ENCODE measurements around the gene ADGRG3. TPM values are rescaled to one million over a fixed set of nuclear protein-coding genes. Genes with fewer than 3 reads are reported as not detected.
"Not testable (repeated sequence)": the region's sequence is repeated elsewhere in the genome, so short reads cannot be mapped to it uniquely, and the experiment has no call there.

ADGRG3 gene
- total RNA-seq, 1 experiment from 2014 or later: not detected

DNA sequence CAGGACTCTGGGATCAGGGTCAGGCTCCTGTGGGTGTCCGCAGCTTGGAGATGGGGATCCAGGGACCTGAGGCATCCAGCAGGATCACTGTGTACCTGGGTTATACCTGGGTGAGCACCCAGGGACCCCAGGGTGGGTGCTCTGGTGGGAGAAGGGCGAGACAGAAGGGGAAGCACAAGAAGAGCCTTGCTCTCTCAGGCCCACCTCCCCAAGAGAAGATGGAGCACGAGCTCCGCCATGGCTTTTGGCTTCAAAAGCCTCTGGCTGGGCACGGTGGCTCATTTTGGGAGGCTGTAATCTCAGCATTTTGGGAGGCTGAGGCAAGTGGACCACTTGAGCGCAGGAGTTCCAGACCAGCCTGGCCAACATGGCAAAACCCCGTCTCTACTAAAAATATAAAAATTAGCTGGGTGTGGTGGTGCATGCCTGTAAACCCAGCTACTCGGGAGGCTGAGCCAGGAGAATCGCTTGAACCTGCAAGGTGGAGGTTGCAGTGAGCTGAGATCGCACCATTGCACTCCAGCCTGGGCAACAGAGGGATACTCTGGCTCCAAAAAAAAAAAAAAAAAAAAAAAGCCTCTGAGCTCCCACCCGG, 35.4 kb downstream of the ADGRG3 start:
- H3K27ac ChIP-seq: no peak overlapping the region
- no peaks in the 10 kb centered on the region for H3K9me3 ChIP-seq (replicated peaks)
- H3K27me3 ChIP-seq (replicated peaks): no peaks in the 10 kb centered on the region
- H3K4me1 ChIP-seq (replicated peaks): no peaks in the 10 kb centered on the region
- no peak overlapping the region for H3K4me3 ChIP-seq
- no peak for DNase-seq (ENCODE audit: low read depth in 1 of 2, low spot score in 2 of 2)
- no peaks in the 10 kb centered on the region for H3K36me3 ChIP-seq

DNA sequence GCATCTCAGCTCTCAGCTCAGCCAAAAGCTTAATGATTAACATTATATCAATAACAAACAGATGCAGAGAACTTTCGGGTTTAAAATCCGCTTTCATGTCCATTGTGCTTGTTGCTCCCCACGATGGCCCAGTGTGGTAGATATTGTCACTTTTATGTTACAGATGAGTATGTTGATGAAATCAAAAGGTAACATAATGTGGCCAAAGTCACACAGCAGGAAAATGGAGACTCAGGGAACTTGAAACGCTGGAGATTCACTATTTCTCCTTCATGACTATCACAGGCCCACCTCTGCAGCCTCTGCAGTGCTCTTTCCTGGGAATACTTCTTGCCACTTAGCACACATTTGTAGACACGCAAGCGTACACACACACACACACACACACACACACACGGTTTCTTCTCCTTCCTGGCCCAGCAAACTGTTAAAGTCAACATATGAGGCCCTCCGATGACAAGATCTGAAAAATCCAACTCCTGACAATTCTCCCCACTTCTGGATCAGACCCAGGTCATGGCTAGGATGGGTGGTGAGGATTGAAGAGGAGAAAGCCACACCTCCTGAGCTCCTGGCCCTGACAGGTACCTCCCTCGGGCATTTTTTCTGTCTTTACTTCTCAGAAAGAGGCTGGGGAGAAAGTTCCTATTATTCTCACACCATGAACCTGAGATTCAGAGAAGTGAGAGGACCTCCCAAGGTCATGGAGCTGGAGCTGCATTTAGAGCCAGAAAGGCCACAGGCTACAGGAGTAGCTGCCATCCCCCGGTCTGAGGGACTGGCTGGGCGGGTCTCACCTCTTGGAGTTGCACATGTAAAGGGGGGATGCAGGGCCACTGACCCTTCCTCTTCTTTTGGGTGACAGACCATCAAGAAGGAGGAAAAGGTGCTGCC, 36.2 kb downstream of the ADGRG3 start:
- H3K4me1 ChIP-seq (replicated peaks): no peaks in the 10 kb centered on the region
- H3K27ac ChIP-seq: no peak overlapping the region
- H3K36me3 ChIP-seq: no peaks in the 10 kb centered on the region
- no peak for DNase-seq (ENCODE audit: low read depth in 1 of 2, low spot score in 2 of 2)
- no peaks in the 10 kb centered on the region for H3K27me3 ChIP-seq (replicated peaks)
- no peaks in the 10 kb centered on the region for H3K9me3 ChIP-seq (replicated peaks)
- H3K4me3 ChIP-seq: no peak overlapping the region

DNA sequence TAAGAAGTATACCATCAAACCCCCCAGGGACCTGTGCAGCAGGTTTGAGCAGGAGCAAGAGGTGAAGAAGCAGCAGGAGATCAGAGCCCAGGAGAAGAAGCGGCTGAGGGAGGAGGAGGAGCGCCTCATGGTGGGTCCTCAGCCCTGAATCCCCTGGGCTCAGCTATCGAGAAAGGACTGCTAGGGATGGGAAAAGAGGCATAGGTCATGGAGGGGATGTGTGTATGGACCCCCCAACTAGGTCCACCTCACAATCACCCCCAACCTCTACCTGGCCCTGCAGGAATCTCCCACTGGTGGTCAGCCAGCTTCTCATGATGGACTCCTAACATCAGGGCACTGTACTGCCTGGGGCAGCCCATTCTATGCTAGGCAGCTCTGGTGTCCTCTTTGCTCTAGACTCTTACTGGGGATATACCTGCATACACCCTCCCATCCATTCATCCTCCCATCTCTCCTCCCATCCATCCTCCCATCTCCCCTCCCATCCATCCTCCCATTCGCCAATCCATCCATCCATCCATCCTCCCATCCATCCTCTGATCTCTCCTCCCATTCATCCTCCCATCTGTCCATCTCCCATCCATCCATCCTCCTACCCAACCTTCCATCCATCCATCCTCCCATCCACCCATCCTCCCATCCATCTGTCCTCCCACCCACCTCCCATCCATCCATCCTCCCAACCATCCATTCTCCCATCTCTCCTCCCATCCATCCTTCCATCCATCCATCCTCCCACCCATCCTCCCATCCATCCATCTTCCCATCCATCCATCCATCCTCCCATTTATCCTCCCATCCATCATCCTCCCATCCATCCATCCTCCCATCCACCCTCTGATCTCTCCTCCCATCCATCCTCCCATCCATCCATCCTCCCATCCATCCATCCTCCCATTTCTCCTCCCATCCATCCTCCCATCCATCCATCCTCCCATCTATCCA, 37.1 kb downstream of the ADGRG3 start:
- Histone ChIP-seq H3K4me1 (replicated peaks) (no peaks in the 10 kb centered on the region), H3K9me3 (replicated peaks) (no peaks in the 10 kb centered on the region), H3K36me3 (no peaks in the 10 kb centered on the region), H3K27me3 (replicated peaks) (peaks cover 1% of the 10 kb centered on the region; the same call in 1 of the 2 replicates), H3K27ac (no peak overlapping the region), H3K4me3 (no peak overlapping the region)
- no peak for DNase-seq (ENCODE audit: low read depth in 1 of 2, low spot score in 2 of 2)

DNA sequence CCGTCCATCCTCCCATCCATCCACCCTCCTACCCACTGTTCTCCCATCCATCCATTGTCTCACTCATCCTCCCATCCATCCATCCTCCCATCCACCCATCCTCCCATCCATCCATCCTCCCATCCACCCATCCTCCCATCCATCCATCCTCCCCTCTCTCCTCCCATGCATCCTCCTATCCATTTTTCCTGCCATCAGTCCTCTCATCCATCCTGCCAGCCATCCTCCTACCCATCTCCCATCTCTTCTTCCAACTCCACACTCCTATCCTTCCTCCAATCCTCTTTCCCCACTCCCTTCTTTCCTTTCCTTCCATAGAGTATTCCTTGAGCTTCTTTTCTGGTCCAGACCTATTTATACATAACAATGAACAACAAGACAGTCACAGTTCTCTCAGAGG, 38.6 kb downstream of the ADGRG3 start:
- Histone ChIP-seq H3K9me3 (replicated peaks) (no peaks in the 10 kb centered on the region), H3K4me1 (replicated peaks) (no peaks in the 10 kb centered on the region), H3K4me3 (no peak overlapping the region), H3K27ac (no peak overlapping the region), H3K36me3 (no peaks in the 10 kb centered on the region), H3K27me3 (replicated peaks) (peaks cover 3% of the 10 kb centered on the region; the same call in 1 of the 2 replicates)
- no peak for DNase-seq (ENCODE audit: low read depth in 1 of 2, low spot score in 2 of 2)

DNA sequence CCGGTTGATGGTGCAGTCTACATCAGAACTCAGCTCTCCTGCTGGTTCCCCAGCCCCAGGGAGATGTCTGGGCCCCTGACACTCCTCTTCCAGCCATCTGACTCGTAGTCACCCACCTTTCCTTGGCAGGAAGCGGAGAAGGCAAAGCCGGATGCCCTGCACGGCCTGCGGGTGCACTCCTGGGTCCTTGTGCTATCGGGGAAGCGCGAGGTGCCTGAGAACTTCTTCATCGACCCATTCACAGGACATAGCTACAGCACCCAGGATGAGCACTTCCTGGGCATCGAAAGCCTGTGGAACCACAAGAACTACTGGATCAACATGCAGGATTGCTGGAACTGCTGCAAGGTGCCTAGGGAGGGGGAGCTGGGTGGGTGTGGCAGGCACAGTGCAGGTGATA, 39.2 kb downstream of the ADGRG3 start:
- Histone ChIP-seq H3K9me3 (replicated peaks) (no peaks in the 10 kb centered on the region), H3K4me3 (no peak overlapping the region), H3K36me3 (no peaks in the 10 kb centered on the region), H3K27ac (no peak overlapping the region), H3K27me3 (replicated peaks) (peaks cover 3% of the 10 kb centered on the region; the same call in 1 of the 2 replicates), H3K4me1 (replicated peaks) (no peaks in the 10 kb centered on the region)
- no peak for DNase-seq (ENCODE audit: low read depth in 1 of 2, low spot score in 2 of 2)

DNA sequence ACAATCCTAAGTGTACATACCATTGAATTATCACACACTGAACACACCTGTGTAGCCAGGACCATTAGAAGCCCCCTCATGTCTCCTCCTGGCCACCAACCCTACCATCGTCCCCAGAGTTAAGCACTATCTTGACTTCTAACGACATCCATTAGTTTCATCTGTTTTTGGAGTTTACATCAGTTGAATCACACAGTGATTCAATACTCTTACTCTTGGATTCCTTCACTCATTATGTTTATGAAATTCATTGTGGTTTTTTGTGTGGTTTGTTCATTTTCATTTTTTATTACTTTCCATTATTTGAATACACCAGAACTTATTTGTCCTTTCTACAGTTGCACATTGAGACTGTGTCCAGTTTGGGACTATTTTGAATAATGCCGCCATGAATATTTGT, 40.1 kb downstream of the ADGRG3 start:
- no peak overlapping the region for H3K4me3 ChIP-seq
- no peaks in the 10 kb centered on the region for H3K36me3 ChIP-seq
- no peak overlapping the region for H3K27ac ChIP-seq
- H3K9me3 ChIP-seq (replicated peaks): no peaks in the 10 kb centered on the region
- peaks cover 3% of the 10 kb centered on the region; the same call in 1 of the 2 replicates for H3K27me3 ChIP-seq (replicated peaks)
- no peaks in the 10 kb centered on the region for H3K4me1 ChIP-seq (replicated peaks)
- no peak for DNase-seq (ENCODE audit: low read depth in 1 of 2, low spot score in 2 of 2)

DNA sequence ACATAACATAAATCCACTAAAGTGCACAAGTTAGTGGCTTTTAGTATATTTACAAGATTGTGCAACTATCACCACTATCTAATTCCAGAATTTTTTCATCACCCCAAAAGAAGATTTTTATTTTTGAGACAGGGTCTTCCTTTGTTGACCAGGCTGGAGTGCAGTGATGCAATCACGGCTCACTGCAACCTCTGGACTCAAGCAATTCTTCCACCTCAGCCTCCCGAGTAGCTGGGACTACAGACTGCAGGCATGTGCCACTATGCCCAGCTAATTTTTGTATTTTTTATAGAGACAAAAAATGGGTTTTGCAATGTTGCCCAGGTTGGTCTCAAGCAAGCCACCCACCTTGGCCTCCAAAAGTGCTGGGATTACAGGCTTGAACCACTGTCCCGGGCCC, 41.6 kb downstream of the ADGRG3 start:
- peaks cover 3% of the 10 kb centered on the region; the same call in 1 of the 2 replicates for H3K27me3 ChIP-seq (replicated peaks)
- no peak overlapping the region for H3K4me3 ChIP-seq
- no peaks in the 10 kb centered on the region for H3K4me1 ChIP-seq (replicated peaks)
- no peak for DNase-seq (ENCODE audit: low read depth in 1 of 2, low spot score in 2 of 2)
- H3K36me3 ChIP-seq: no peaks in the 10 kb centered on the region
- no peaks in the 10 kb centered on the region for H3K9me3 ChIP-seq (replicated peaks)
- no peak overlapping the region for H3K27ac ChIP-seq

- no peak for DNase-seq (ENCODE audit: low read depth in 1 of 2, low spot score in 2 of 2)
- H3K9me3 ChIP-seq (replicated peaks): no peaks in the 10 kb centered on the region
- H3K4me1 ChIP-seq (replicated peaks): no peaks in the 10 kb centered on the region
- H3K27ac ChIP-seq: no peak overlapping the region
- no peaks in the 10 kb centered on the region for H3K36me3 ChIP-seq
- peaks cover 9% of the 10 kb centered on the region for H3K27me3 ChIP-seq (replicated peaks)
- H3K4me3 ChIP-seq: no peak overlapping the region
These were observed 43.2 kb downstream of the ADGRG3 start for GRCh38 chr16:57711346-57711745.

GRCh38 chr16:57711993-57712392, 43.9 kb downstream of the ADGRG3 start:
- Histone ChIP-seq H3K27me3 (replicated peaks) (peaks cover 9% of the 10 kb centered on the region), H3K36me3 (no peaks in the 10 kb centered on the region), H3K27ac (no peak overlapping the region), H3K9me3 (replicated peaks) (no peaks in the 10 kb centered on the region), H3K4me3 (no peak overlapping the region), H3K4me1 (replicated peaks) (no peaks in the 10 kb centered on the region)
- no peak for DNase-seq (ENCODE audit: low read depth in 1 of 2, low spot score in 2 of 2)

DNA sequence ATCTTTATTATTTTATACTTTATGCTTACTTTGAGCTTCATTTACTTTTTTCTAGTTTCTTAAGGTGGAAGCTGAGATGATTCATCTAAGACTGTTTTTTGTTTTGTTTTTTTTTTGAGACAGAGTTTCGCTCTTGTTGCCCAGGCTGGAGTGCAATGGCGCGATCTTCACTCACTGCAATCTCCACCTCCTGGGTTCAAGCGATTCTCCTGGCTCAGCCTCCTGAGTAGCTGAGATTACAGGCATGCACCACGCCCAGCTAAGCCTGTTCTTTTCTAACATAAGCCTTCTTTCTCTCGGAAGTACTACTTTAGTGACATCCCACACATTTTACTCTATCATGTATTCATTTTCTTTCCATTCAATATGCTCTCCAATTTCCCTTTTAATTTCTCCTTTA, 44.5 kb downstream of the ADGRG3 start:
- H3K27ac ChIP-seq; H3K27me3 ChIP-seq (replicated peaks): not testable (repeated sequence)

DNA sequence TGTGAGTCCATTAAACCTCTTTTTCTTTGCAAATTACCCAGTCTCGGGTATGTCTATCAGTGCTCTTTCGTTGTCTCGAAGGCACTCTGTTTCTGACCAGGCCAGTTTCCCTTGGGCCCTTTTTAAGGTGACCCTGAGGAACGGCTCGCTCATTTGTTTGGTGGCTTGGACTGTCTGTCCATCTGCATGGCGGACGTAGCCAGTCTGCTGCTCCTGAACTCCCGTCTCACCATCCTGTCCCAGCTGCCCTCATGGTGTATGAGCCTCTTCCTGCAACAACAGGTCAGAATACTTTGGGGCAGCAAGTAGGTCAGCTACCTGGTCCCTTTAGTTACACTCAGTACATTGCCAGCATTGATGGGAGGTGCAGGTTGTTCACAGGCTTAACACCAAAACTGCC, 45.5 kb downstream of the ADGRG3 start:
- H3K4me3 ChIP-seq: no peak overlapping the region
- H3K27ac ChIP-seq: no peak overlapping the region
- H3K9me3 ChIP-seq (replicated peaks): no peaks in the 10 kb centered on the region
- DNase-seq (ENCODE audit: low read depth in 1 of 2, low spot score in 2 of 2): no peak
- H3K36me3 ChIP-seq: no peaks in the 10 kb centered on the region
- no peaks in the 10 kb centered on the region for H3K4me1 ChIP-seq (replicated peaks)
- H3K27me3 ChIP-seq (replicated peaks): peaks cover 9% of the 10 kb centered on the region

More for the DNA sequence above, 44.5 kb downstream of the ADGRG3 start:
- H3K4me1 ChIP-seq (replicated peaks); H3K4me3 ChIP-seq; H3K9me3 ChIP-seq (replicated peaks); DNase-seq (ENCODE audit: low read depth in 1 of 2, low spot score in 2 of 2); H3K36me3 ChIP-seq: not testable (repeated sequence)

- Histone ChIP-seq H3K4me1 (replicated peaks) (no peaks in the 10 kb centered on the region), H3K36me3 (no peaks in the 10 kb centered on the region), H3K27ac (no peak overlapping the region), H3K4me3 (no peak overlapping the region), H3K9me3 (replicated peaks) (no peaks in the 10 kb centered on the region), H3K27me3 (replicated peaks) (peaks cover 9% of the 10 kb centered on the region)
- no peak for DNase-seq (ENCODE audit: low read depth in 1 of 2, low spot score in 2 of 2)
These were observed 45.9 kb downstream of the ADGRG3 start for GRCh38 chr16:57714047-57714446.

- Histone ChIP-seq H3K4me3 (no peak overlapping the region), H3K27me3 (replicated peaks) (peaks cover 6% of the 10 kb centered on the region; the same call in 1 of the 2 replicates), H3K9me3 (replicated peaks) (no peaks in the 10 kb centered on the region), H3K36me3 (no peaks in the 10 kb centered on the region), H3K27ac (no peak overlapping the region), H3K4me1 (replicated peaks) (no peaks in the 10 kb centered on the region)
- DNase-seq (ENCODE audit: low read depth in 1 of 2, low spot score in 2 of 2): peak in 1 of 2 experiments; percentile 18
These were observed 52.1 kb downstream of the ADGRG3 start for GRCh38 chr16:57720142-57720575.
